A549 treated with RU486 at 1 μM for 4 hours (cell line): Measurements from ENCODE around the gene ADTRP. TPM values are rescaled to one million over a fixed set of nuclear protein-coding genes. Genes with fewer than 3 reads are reported as not detected.

ENCODE experiments used
- total RNA-seq: library from RNA; stranded (reverse); fragments of 200-300 nt; extraction: Qiagen RNA extraction; gene quantifications from 5 replicates; pipeline ENCODE4 v1.2.3, GENCODE V29; 2022; ENCODE audit warnings: low read depth

Gene ADTRP
- total RNA-seq: 0.37 to 1.0 TPM (median 0.64 TPM) in 5 replicates

GRCh38 chr6:11778648-11779328 lies at the start of gene ADTRP:
TSS of gene ADTRP (minus strand) at chr6:11778803. CDS start at chr6:11778759, 44 bp downstream.

Other genes with a start within 250 kb of the ADTRP start
- 0.17 to 0.87 TPM (median 0.80 TPM) in 5 replicates for gene TMEM170B, start 241.1 kb downstream of the ADTRP start, total RNA-seq
- 10.7 to 12.9 TPM (median 12.3 TPM) in 5 replicates for gene HIVEP1, start 233.5 kb upstream of the ADTRP start, total RNA-seq